GM12872 (cell line): ENCODE measurements around the gene LMCD1.

Source experiments
- TF ChIP-seq, protein P1 (sequence below): IDR thresholded peaks from 3 replicates; pipeline ENCODE4 v1.5.1; 2011; ENCODE audit warnings: low read depth, mild to moderate bottlenecking, low read length, moderate library complexity; ENCODE audit not compliant: insufficient read depth

LMCD1 gene

DNA sequence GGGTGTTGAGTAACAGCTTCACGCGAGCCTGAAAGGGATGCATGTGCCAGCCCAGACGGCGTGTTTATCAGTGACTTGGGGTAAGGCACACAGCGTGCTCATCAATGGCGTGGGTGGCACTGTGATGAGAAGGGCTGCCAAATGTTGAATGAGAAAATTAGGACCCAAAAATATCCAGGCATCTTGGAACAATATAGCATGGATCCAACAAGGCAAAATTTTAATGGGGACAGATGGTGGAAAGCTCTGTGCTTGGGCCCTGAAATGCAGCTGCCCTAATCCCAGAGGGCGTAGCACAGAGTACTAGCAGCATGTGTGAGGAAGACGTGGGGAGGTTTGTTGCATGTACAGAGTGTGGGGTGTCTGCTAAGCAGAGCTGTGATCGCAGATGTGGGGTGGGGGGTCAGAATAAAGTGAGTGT lies 94.1 kb downstream of the LMCD1 start:
- TF ChIP-seq, protein P1, sequence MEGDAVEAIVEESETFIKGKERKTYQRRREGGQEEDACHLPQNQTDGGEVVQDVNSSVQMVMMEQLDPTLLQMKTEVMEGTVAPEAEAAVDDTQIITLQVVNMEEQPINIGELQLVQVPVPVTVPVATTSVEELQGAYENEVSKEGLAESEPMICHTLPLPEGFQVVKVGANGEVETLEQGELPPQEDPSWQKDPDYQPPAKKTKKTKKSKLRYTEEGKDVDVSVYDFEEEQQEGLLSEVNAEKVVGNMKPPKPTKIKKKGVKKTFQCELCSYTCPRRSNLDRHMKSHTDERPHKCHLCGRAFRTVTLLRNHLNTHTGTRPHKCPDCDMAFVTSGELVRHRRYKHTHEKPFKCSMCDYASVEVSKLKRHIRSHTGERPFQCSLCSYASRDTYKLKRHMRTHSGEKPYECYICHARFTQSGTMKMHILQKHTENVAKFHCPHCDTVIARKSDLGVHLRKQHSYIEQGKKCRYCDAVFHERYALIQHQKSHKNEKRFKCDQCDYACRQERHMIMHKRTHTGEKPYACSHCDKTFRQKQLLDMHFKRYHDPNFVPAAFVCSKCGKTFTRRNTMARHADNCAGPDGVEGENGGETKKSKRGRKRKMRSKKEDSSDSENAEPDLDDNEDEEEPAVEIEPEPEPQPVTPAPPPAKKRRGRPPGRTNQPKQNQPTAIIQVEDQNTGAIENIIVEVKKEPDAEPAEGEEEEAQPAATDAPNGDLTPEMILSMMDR: no peak

DNA sequence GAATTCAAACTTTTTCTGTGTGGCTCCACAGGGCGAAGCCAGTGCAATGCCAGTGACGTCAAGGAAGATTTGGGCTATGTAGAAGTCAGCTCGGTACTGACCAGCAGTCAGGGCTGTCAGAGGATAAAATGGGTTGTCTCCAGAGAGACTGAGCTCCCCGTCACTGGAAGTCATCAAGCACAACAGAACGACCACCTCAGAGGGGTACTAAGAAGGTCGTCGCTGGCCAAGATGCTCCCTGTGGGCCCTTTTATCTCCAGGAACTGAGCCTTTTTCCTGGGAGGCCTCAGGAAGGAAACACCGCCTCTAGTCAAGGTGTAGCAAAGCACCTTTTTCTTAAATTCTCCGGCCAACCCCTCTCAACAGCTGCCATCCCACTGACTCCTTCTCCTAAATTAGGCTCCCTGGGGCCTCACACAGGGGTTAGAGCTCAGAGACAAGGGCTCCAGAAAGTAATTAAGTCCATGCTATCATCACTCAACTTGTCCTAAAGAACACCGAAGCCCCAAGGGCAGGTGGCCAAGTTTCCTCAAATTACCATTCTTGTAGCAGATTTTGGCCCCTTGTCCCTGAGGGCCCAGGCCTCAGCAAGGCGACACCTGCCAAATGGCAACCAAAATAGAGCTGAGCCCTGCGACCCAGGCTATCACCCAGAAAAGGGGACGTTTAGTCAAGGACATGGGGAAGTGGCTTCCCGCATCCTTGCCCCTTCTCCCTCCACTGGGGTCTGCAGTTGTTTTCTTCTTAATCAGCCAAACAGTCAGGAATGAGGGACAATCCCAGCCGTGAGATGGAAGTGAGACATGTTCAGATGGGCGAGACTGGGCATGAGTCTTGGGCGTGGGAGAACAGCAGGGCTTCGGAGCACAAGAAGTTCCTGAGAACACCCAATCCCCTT lies 94.9 kb downstream of the LMCD1 start:
- TF ChIP-seq, protein P1: no peak

DNA sequence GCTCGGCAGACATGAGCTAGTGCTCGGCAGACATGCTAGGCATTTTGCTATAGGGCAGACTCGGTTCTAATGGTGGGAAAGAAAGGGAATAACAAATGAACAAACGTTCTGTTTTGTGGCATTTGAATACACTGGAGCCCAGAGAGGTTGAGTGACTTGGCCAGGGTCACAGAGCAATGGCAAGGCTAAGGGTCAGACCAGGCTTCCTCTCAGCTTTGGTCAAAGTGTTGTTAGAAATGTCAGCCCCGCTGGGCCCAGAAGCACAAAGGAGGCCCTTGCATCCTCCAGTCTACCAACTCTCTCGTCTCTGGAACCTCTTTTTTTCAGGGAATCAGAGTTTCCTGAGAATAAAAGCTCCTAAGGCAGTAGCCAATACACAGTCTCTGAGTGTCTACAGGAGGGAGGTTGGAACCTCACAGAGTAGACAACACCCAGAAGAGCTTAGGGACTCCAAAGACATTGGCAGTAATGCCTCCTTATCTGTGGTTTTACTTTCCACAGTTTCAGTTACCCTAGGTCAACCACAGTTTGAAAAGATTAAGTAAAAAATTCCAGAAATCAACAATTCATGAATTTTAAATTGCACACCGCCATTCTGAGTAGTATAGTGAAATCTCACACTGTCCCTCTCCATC lies 95.7 kb downstream of the LMCD1 start:
- TF ChIP-seq, protein P1: no peak

DNA sequence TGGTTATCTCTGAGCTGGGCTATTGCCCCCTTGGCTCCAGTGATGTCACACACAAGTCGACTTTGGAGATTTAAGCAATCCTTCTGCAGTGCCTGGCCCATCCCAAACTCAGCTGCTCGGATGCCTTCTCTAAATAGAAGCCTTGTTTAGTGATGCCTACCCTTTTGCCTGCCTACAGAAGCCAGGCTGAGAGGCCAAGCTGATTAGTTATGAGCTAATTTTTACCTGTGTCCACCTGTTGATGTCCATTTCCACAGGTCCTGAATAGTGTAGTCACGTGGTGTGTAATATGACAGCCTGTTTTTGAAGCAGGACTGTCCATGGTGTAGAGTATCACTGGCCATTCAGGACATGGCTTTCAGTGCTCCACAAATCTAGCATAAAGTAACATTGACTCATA lies 97.5 kb downstream of the LMCD1 start:
- TF ChIP-seq, protein P1: no peak

DNA sequence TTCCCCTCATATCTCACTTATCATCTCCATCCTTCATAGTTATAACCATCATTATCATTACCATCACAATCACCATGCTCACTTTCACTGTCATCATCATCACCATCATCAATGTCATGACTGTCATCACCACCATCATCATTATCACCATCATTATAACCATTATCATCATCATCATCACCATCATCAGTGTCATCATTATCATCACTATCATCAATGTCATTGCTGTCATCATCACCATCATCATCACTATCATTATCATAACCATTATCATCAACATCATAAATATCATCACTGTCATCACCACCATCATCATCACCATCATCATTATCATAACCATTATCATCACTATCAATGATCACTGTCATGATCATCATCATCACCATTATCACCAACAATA lies 98.8 kb downstream of the LMCD1 start:
- TF ChIP-seq, protein P1: no peak

DNA sequence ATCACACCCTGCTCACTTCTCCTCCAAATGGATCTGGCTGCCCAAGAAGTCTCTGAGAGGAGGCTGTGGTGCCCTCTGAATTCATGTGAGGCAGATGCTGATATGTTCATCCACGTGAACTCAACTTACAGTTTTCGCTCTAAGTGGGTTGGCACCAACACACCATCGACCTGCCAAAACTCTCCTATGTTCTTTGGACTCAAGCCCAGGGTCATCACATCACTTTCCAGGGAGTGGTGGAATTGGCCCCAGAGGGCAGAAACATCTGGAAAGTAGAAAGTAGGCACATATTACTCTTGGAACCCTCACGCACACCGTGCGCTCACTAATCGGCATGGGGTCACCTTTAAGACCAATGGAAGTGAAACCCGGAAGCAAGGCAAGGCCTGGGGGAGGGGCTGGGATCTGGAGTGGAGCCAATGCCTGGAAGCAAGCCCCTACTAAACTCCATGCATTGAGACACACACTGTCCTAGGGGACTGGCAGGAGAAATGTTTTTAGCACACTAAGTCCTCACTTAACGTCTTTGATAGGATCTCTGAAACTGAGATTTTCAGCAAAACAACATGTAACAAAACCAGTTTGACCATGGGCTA lies 101.6 kb downstream of the LMCD1 start:
- TF ChIP-seq, protein P1: no peak

DNA sequence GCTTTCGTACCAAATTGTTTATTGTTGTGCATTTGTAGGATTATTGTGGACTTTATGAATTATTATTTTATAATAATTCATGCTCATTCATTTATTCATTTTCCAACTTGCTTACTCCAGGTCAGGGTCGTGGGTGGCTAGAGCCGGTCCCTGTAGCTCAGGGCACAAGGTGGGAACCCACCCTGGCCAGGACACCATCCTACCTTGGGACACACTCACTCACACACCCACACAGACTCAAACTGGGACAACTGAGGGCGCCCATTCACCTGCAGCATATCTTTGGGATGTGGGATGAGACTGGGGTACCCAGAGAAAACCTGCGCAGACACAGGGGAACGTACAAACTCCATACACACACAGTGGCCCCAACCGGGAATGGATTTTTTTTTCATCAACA lies 102.4 kb downstream of the LMCD1 start:
- TF ChIP-seq, protein P1: no peak
